PC-9 (cell line): Measurements from ENCODE around the gene DYRK3. TPM values are rescaled to one million over a fixed set of nuclear protein-coding genes. Genes with fewer than 3 reads are reported as not detected.

ENCODE experiments used
- BruUV-seq: library from RNA; stranded (reverse); fragments of 400-500 nt; replicated peaks from 2 replicates; lab custom pipeline; 2021; lab: Mats Ljungman, UMichigan
- CTCF ChIA-PET: fragments of 300-600 bp; sonication (Branson Sonifier 250); formaldehyde crosslinking; loops from one replicate; lab custom pipeline; 2022; ENCODE audit warnings: antibody characterized with exemption; lab: Charles Lee
- POLR2A ChIA-PET: fragments of 300-600 bp; sonication (Branson Sonifier 250); formaldehyde crosslinking; loops from one replicate; lab custom pipeline; 2022; ENCODE audit warnings: antibody characterized with exemption; ENCODE audit not compliant: unreplicated experiment; lab: Charles Lee
- DNase-seq, 2 experiments: peaks; one replicate each; pipeline versions ENCODE4 v3.0.0 to v3.0.0-alpha.2; 2015 to 2022; ENCODE audit warnings: mixed read lengths in 1 of 2
- H2AFZ ChIP-seq: fragments of 200-600 bp; sonication (generic); 2 replicates; pipeline ENCODE4 v1.8.1; 2017; ENCODE audit warnings: antibody characterized with exemption
- H3F3A ChIP-seq: fragments of 200-600 bp; sonication (generic); 2 replicates; pipeline ENCODE4 v1.8.1; 2017; ENCODE audit warnings: antibody characterized with exemption, mild to moderate bottlenecking, low read depth; ENCODE audit not compliant: insufficient read depth
- H3K27ac ChIP-seq: fragments of 200-600 bp; sonication (generic); 2 replicates; pipeline ENCODE4 v1.6.1; 2016; ENCODE audit warnings: mixed run types
- H3K27me3 ChIP-seq: fragments of 200-600 bp; sonication (generic); 2 replicates; pipeline ENCODE4 v1.6.1; 2016; ENCODE audit warnings: low read depth, mixed run types; ENCODE audit not compliant: insufficient read depth
- H3K36me3 ChIP-seq: fragments of 200-600 bp; sonication (generic); 2 replicates; pipeline ENCODE4 v1.6.1; 2016; ENCODE audit warnings: low read depth, mixed run types
- H3K4me1 ChIP-seq: fragments of 200-600 bp; sonication (generic); replicated peaks from 2 replicates; pipeline ENCODE4 v1.6.1; 2016; ENCODE audit warnings: mixed run types; ENCODE audit not compliant: insufficient read depth
- H3K4me2 ChIP-seq: fragments of 200-600 bp; sonication (generic); 2 replicates; pipeline ENCODE4 v1.6.1; 2017; ENCODE audit warnings: mixed run types
- H3K4me3 ChIP-seq: fragments of 200-600 bp; sonication (generic); 2 replicates; pipeline ENCODE4 v1.6.1; 2016; ENCODE audit warnings: mixed run types
- H3K79me2 ChIP-seq: fragments of 200-600 bp; sonication (generic); 2 replicates; pipeline ENCODE4 v1.6.1; 2017; ENCODE audit warnings: low read depth, mixed run types
- H3K9me2 ChIP-seq: fragments of 200-600 bp; sonication (generic); 2 replicates; pipeline ENCODE4 v1.8.1; 2017; ENCODE audit warnings: mild to moderate bottlenecking; ENCODE audit not compliant: insufficient read depth
- H3K9me3 ChIP-seq: fragments of 200-600 bp; sonication (generic); 2 replicates; pipeline ENCODE4 v1.8.1; 2016; ENCODE audit warnings: low read depth; ENCODE audit not compliant: insufficient read depth
- H4K20me1 ChIP-seq: fragments of 200-600 bp; sonication (generic); 2 replicates; pipeline ENCODE4 v1.8.1; 2017; ENCODE audit not compliant: insufficient read depth
- CTCF ChIP-seq: fragments of 200-600 bp; sonication (generic); conservative IDR thresholded peaks from 2 replicates; pipeline ENCODE4 v1.6.1; 2017; ENCODE audit warnings: mixed run types, antibody characterized with exemption, mild to moderate bottlenecking, moderate library complexity
- EZH2 ChIP-seq: fragments of 200-600 bp; sonication (generic); IDR thresholded peaks from 2 replicates; pipeline ENCODE4 v1.8.0; 2017; ENCODE audit warnings: antibody characterized with exemption, low read depth
- intact Hi-C: fragments of 100-400 bp; cut with micrococcal nuclease; formaldehyde crosslinking; loops from one replicate; pipeline ENCODE4 v1.10.0; 2022; ENCODE audit not compliant: unreplicated experiment
- total RNA-seq: library from RNA; stranded (reverse); gene quantifications from 2 replicates; pipeline ENCODE4 v1.2.3, GENCODE V29; 2021

DYRK3 gene
- total RNA-seq, 1 experiment from 2014 or later: 3.3 TPM

GRCh38 chr1:206666954-206667665 is 31.8 kb downstream of the DYRK3 start:
- CTCF ChIA-PET: interaction anchor here (0.6 to 0.7 kb wide), 3 partner anchors 27 to 473 kb away, joined by 3 to 7 read pairs (median 4); no protein-coding TSS in a partner anchor
- Histone ChIP-seq H3K9me2 (no peaks in the 10 kb centered on the region), H3K27ac (no peak overlapping the region), H3K9me3 (no peaks in the 10 kb centered on the region), H3K79me2 (no peaks in the 10 kb centered on the region), H3K4me2 (no peak overlapping the region), H4K20me1 (no peaks in the 10 kb centered on the region), H3K36me3 (no peaks in the 10 kb centered on the region), H3F3A (0 out of 2 replicates have a peak, but pooled peaks cover 8% of the 10 kb centered on the region), H3K4me1 (no peaks in the 10 kb centered on the region), H3K4me3 (no peak overlapping the region), H3K27me3 (0 out of 2 replicates have a peak, but pooled peaks cover 8% of the 10 kb centered on the region), H2AFZ (no peak overlapping the region)
- BruUV-seq: no TSS peak
- DNase-seq: no peak
- POLR2A ChIA-PET: no interaction called here
- TF ChIP-seq EZH2 (no peak), CTCF (no peak)
- intact Hi-C loops: loop anchor here (2.0 kb wide), 1 partner anchor 246 kb away; no protein-coding TSS in a partner anchor

- intact Hi-C loops: no loop called here
- no peak overlapping the region for H3K4me2 ChIP-seq
- no peaks in the 10 kb centered on the region for H3K4me1 ChIP-seq
- no peak overlapping the region for H3K4me3 ChIP-seq
- no peak overlapping the region for H3K27ac ChIP-seq
- H3K27me3 ChIP-seq: 0 out of 2 replicates have a peak, but pooled peaks cover 5% of the 10 kb centered on the region
- no peaks in the 10 kb centered on the region for H3K9me2 ChIP-seq
- H3K79me2 ChIP-seq: no peaks in the 10 kb centered on the region
- ChIA-PET CTCF (interaction anchor here (0.6 kb wide), 1 partner anchor 158 kb away, joined by 3 read pairs; no protein-coding TSS in a partner anchor), POLR2A (interaction anchor here (0.6 kb wide), 1 partner anchor 377 kb away, joined by 6 read pairs; no protein-coding TSS in a partner anchor)
- H2AFZ ChIP-seq: no peak overlapping the region
- DNase-seq: no peak
- no TSS peak for BruUV-seq
- H4K20me1 ChIP-seq: no peaks in the 10 kb centered on the region
- TF ChIP-seq EZH2 (no peak), CTCF (no peak)
- no peaks in the 10 kb centered on the region for H3K9me3 ChIP-seq
- no peaks in the 10 kb centered on the region for H3F3A ChIP-seq
- H3K36me3 ChIP-seq: no peaks in the 10 kb centered on the region
These were observed 33.0 kb downstream of the DYRK3 start for GRCh38 chr1:206668351-206668750.

GRCh38 chr1:206668874-206669410 is 33.6 kb downstream of the DYRK3 start:
- BruUV-seq: no TSS peak
- Histone ChIP-seq H3K36me3 (no peaks in the 10 kb centered on the region), H3K4me3 (no peak overlapping the region), H3K27me3 (no peaks in the 10 kb centered on the region), H3K27ac (no peak overlapping the region), H3K79me2 (no peaks in the 10 kb centered on the region), H3F3A (peaks cover under 1% of the 10 kb centered on the region; the same call in 1 of the 2 replicates), H3K4me2 (no peak overlapping the region), H3K9me2 (no peaks in the 10 kb centered on the region), H3K4me1 (0 out of 2 replicates have a peak, but pooled peaks cover under 1% of the 10 kb centered on the region), H3K9me3 (no peaks in the 10 kb centered on the region), H4K20me1 (no peaks in the 10 kb centered on the region), H2AFZ (no peak overlapping the region)
- POLR2A ChIA-PET: no interaction called here
- CTCF ChIA-PET: interaction anchor here (1.6 kb wide), 1 partner anchor 34 kb away, joined by 4 read pairs; the partner anchor contains the start of gene DYRK3
- intact Hi-C loops: no loop called here
- DNase-seq: no peak
- TF ChIP-seq EZH2: no peak
